Mucosa of stomach (tissue), 1 donor: ENCODE data around the gene SLCO2A1.

Source experiments
- H3K27me3 ChIP-seq: one replicate; pipeline ENCODE4 v1.7.0; 2013; ENCODE audit warnings: mild to moderate bottlenecking, low read length; ENCODE audit not compliant: control insufficient read depth, insufficient read depth
- H3K36me3 ChIP-seq: one replicate; pipeline ENCODE4 v1.7.0; 2013; ENCODE audit warnings: low read length; ENCODE audit not compliant: control insufficient read depth, insufficient read depth
- H3K4me1 ChIP-seq: one replicate; pipeline ENCODE4 v1.7.0; 2013; ENCODE audit warnings: mild to moderate bottlenecking, low read length; ENCODE audit not compliant: control insufficient read depth, insufficient read depth
- H3K4me3 ChIP-seq: one replicate; pipeline ENCODE4 v1.7.0; 2013; ENCODE audit warnings: low read length
- H3K9ac ChIP-seq: one replicate; pipeline ENCODE4 v1.7.0; 2013; ENCODE audit warnings: mild to moderate bottlenecking, low read length, moderate library complexity
- H3K9me3 ChIP-seq: one replicate; pipeline ENCODE4 v1.7.0; 2013; ENCODE audit warnings: mild to moderate bottlenecking, low read length, moderate library complexity; ENCODE audit not compliant: control insufficient read depth
- donor health status: Pancreatic carcinoma.

The SLCO2A1 gene

DNA sequence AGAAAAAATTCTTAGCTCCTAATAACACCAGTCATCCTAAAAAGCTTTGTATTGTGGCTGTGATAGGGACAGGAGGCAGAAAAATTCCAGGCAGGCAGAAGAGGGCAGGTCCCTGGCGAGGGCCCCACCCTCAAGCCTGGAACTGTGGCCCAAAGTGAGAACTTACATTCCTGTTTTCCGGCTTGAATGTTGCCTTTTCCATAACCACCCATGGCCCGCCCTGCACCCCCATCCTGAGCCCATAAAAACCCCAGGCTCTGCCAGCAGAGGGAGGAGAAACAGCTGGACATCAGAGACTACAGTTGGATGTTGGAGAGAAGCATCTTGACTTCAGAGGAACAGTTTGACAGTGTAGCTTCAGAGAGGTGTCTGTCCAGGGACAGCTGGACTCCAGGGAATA, 37.3 kb downstream of the SLCO2A1 start:
- Histone ChIP-seq H3K4me3 (no peak overlapping the region), H3K9ac (no peak overlapping the region), H3K27me3 (no peaks in the 10 kb centered on the region), H3K36me3 (no peaks in the 10 kb centered on the region), H3K9me3 (no peaks in the 10 kb centered on the region), H3K4me1 (peaks cover 30% of the 10 kb centered on the region)

DNA sequence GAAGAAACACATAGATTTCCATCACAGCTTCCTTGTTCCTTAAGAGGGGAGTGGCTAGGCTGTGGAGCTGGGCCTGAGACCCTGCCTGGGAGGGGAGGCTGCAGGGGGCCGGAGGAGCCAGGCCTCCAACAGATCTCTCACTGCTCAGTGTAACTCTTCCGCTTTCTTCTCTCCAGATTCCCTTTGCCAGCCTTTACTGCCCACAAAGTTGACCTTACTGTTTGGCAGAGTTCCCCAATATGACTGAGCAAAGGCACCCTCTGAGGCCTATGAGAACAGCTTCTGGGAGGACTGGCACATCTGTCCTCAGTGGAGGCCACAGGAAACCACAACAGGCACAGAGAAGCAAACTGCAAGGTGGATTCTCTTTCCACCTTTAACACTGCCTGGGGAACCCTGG, 38.1 kb downstream of the SLCO2A1 start:
- H3K4me1 ChIP-seq: peaks cover 32% of the 10 kb centered on the region
- H3K27me3 ChIP-seq: no peaks in the 10 kb centered on the region
- H3K9me3 ChIP-seq: no peaks in the 10 kb centered on the region
- no peak overlapping the region for H3K4me3 ChIP-seq
- H3K36me3 ChIP-seq: no peaks in the 10 kb centered on the region
- no peak overlapping the region for H3K9ac ChIP-seq

DNA sequence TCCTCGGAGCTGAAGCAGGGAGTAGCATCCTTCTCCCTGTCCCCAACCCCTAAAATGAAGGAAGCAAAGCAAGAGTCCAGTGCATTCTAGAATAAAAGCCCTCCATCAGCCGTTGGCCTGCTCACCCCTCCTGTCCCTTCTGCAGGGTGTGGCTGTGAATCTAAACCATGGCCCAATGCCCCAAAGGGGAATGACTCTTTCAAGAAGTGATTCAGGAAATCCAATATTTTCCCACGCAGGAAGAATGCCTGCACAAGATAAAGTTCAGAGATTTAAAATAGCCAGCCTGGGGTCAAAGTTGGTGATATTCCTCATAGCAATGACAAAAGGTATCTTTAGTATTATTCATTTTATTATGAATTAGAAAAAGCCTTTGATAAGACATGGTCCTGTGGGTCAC, 38.5 kb downstream of the SLCO2A1 start:
- no peaks in the 10 kb centered on the region for H3K27me3 ChIP-seq
- no peaks in the 10 kb centered on the region for H3K9me3 ChIP-seq
- no peak overlapping the region for H3K9ac ChIP-seq
- H3K36me3 ChIP-seq: no peaks in the 10 kb centered on the region
- no peak overlapping the region for H3K4me3 ChIP-seq
- peaks cover 36% of the 10 kb centered on the region for H3K4me1 ChIP-seq

DNA sequence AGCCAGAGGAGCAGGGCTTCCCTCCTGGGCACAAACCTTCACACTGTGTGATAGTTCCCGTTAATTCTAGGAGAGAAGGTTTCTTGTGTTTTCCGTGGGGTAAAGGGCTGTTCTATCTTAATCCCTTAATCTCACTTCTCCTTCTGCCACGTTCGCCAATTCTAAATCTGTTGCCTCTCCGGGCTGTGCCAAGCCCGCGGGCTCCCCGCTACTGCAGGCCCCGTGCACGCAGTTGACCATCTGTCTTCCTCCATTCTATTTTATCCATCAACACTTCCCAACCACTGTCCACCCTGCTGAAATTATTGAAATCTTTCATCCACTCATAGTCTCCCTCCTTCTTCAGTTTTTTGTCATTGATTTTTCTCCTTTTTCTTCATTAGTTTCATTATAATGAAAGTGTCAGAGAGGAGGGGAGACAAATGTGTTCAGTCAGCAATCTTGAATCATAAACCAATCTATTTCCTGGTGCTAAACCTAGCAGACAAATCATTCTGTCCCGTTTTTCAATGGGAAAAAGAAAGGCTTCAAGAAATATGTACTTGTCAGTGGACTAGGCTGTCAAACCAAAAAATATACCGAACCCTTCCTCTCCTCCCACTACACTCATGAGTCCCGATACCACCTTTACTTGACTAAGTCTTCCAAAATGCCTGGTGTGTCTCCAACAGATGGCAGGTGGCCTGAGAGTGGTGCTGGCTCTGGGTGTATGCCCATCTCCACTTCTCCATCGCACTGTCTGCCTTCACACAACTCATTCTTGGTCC, 39.6 kb downstream of the SLCO2A1 start:
- Histone ChIP-seq H3K9me3 (no peaks in the 10 kb centered on the region), H3K36me3 (no peaks in the 10 kb centered on the region), H3K4me3 (no peak overlapping the region), H3K9ac (no peak overlapping the region), H3K4me1 (peaks cover 37% of the 10 kb centered on the region), H3K27me3 (no peaks in the 10 kb centered on the region)

DNA sequence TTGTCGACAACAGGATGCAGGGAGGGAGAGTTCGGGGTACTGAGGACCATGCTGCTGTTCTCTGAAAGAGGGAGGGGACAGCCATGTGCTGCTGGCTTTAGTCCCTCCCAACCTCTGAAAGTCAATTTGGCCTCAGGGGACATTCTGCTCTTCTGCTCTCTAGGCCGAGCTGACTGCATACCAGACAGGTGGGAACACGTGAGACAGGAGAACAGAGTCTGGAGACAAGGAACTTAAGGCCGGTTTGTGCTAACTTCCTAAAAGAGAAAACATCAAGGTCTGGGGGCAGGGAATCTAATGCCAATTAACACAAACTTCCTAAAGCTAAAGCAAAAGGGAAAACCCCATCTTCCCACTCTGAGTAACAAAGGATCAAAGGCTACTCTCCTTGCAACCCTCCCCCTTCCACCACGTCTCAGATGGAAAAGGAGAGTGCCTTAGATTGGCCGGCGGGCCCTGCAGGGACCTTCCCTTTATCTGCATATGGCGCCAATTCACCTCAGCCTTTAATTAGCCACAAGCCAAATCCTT, 41.0 kb downstream of the SLCO2A1 start:
- no peak overlapping the region for H3K9ac ChIP-seq
- peaks cover 31% of the 10 kb centered on the region for H3K4me1 ChIP-seq

DNA sequence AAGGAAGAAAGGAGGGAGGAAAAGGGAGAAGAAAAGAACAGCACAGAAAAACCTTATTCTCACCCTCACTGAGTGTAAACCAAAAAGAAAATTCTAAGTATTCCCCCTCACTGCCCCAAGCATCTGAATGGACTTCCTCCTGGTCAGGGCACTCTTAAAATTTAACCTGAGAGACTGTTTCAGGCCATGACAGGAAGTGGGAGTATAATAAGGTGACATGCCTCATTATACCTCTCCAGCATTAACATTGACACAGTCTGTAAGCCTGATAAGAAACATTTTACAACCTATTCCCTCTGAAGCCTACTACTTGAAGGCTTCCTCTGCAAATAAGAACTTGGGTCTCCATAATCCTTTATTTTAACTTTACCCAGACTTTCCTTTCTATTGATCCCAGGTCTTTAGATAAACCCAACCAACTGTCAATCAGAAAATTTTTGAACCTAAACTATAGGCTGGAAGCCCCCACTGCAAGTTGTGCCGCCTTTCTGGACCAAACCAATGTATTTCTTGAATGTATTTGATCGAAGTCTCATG, 41.7 kb downstream of the SLCO2A1 start:
- Histone ChIP-seq H3K36me3 (no peaks in the 10 kb centered on the region), H3K4me1 (peaks cover 31% of the 10 kb centered on the region), H3K27me3 (no peaks in the 10 kb centered on the region), H3K4me3 (no peak overlapping the region), H3K9ac (no peak overlapping the region), H3K9me3 (no peaks in the 10 kb centered on the region)

More for the DNA sequence above, 41.0 kb downstream of the SLCO2A1 start:
- Histone ChIP-seq H3K36me3 (no peaks in the 10 kb centered on the region), H3K27me3 (no peaks in the 10 kb centered on the region), H3K4me3 (no peak overlapping the region), H3K9me3 (no peaks in the 10 kb centered on the region)

DNA sequence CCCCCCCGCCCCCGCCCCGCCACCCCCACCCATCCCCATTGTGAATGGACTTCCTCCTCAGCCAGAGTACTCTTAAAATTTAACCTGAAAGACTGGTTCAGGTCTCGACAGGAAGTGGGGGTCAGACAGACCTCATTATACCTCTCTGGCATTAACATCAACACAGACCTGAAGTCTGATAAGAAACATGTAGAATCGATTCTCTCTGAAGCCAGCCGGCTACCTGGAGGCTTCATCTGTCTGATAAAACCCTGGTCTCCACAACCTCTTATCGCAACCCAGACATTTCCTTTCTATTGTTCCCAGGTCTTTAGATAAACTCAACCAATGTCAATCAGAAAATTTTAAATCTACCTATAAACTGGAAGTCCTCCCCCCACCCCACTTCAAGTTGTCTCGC, 42.6 kb downstream of the SLCO2A1 start:
- Histone ChIP-seq H3K36me3 (no peaks in the 10 kb centered on the region), H3K4me1 (peaks cover 27% of the 10 kb centered on the region), H3K9me3 (no peaks in the 10 kb centered on the region), H3K4me3 (no peak overlapping the region), H3K9ac (no peak overlapping the region), H3K27me3 (no peaks in the 10 kb centered on the region)

DNA sequence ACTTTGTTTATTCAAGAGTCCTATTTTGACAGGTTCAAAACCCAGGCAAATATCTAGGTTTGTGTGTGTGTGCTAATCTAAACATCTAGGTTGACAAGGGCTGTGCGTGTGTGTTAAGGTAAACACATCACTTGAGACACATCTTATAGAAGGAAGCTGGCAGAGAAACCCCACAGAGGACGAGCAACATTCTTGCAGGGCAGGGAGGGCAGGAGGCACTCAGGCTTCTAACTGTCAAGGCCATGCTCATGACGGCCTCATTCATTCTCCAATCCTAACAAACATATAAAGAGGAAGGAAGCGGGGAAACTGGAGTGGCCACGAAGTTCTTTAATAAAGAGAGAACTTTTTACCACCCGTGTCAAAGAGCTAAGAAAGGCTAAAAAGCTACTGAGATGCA, 43.4 kb downstream of the SLCO2A1 start:
- Histone ChIP-seq H3K36me3 (no peaks in the 10 kb centered on the region), H3K4me1 (peaks cover 19% of the 10 kb centered on the region), H3K27me3 (no peaks in the 10 kb centered on the region), H3K9ac (no peak overlapping the region), H3K4me3 (no peak overlapping the region), H3K9me3 (no peaks in the 10 kb centered on the region)

DNA sequence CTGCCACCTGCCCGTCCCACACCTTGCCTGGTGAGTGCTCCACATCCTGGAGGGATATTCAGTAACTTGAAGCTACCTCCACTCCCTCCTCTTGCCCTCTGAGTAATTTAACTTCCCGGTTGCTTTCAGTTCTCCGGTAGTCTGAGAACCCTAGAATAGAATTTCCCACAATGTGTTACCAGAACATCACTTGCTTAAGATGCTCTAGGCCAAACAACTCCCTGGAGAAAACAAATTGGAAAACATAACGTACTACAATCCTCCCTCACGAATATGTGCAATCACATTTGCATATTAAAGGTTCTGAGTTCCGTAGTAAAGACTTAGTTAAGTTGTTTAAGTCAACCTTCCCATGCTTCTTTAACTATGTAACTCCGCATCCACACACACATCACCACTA, 44.8 kb downstream of the SLCO2A1 start:
- Histone ChIP-seq H3K9me3 (no peaks in the 10 kb centered on the region), H3K27me3 (no peaks in the 10 kb centered on the region), H3K4me1 (peaks cover 14% of the 10 kb centered on the region), H3K4me3 (no peak overlapping the region), H3K36me3 (no peaks in the 10 kb centered on the region), H3K9ac (no peak overlapping the region)

DNA sequence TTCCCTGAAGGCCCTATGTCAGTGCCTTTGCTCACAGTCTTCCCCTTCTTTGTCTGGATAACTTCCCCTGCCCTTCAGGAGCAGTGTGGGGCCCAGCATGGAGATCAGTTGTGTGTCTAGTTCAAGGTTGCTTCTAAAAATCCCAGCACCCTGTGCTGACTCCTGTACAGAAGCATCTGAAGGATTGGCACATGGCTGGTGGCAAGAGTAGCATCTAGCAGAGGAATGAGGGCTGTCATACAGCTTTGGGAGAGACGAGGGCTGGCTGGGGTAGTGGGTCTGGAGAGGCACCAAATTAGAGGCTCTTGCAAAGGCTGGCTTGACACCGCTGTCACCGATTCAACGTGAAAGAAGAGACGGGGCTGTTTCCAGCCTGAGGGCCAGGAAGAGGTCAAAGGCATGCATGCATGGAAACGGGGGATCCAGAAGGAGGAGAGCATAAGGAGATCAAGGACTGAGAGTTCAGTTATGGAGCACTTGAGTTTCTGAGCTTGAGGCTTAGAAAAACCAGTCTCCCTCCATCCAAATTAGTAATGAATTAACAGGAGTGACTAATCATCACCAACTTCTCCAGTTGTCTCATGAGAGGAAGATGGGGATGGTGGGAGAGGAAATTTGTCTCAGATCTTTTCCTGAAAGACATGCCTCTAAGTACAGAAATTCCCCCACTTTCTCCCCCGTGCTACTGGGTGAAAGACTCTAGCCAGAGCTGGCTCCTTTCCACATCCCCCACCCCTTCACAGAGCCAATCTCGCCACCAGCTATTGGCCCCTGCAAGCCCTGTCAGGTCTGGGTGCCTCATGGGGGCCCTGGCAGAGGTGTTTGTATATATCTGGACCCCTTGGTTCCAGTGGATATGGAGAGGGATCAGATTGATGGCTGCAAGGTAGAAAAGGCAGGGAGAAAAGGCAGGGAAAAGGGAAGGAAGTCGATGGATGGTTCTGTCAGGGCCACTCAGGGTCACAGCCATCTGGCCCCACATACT, 45.9 kb downstream of the SLCO2A1 start:
- Histone ChIP-seq H3K9me3 (no peaks in the 10 kb centered on the region), H3K4me1 (peaks cover 14% of the 10 kb centered on the region), H3K27me3 (no peaks in the 10 kb centered on the region), H3K9ac (no peak overlapping the region), H3K36me3 (no peaks in the 10 kb centered on the region), H3K4me3 (no peak overlapping the region)

DNA sequence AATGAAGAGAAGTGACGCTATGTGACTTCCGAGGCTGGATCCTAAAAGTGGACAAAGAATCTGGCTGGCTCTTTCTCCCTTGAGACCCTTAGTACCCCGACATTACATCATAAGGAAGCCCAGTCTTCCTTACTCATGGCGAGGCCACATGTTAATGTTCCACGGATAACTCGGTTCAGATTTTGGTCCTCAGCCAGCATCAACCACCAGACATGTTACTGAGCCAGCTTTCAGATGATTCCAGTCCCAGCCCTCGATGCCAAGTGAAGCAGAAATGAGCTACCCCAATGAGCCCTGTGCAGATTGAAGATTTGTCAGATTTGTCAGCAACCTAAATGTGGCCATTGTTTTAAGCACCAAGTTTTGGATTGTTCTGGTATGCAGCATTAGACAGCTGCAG, 46.6 kb downstream of the SLCO2A1 start:
- H3K9me3 ChIP-seq: no peaks in the 10 kb centered on the region
- no peak overlapping the region for H3K9ac ChIP-seq
- H3K4me1 ChIP-seq: peaks cover 7% of the 10 kb centered on the region
- H3K4me3 ChIP-seq: no peak overlapping the region
- H3K27me3 ChIP-seq: no peaks in the 10 kb centered on the region
- no peaks in the 10 kb centered on the region for H3K36me3 ChIP-seq

DNA sequence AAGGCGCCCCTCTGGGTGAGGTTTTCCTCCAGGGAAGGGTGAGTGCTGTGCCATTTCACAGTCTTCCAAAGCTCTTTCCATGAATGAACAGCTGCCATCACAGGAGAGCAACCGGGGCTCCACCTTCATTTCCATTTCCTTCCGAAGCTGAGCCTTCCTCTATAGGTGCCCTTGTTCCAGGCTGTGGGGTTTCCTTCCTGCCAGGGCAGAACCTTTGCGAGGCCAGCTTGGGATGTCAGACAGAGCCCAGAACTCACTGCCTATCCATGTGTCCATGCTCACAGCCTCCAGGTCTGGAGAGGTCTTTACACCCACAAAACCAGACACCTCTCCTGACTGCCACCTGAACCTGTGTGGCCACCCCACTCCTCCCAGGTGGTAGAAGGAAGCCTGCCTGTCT, 49.2 kb downstream of the SLCO2A1 start:
- no peak overlapping the region for H3K9ac ChIP-seq
- no peak overlapping the region for H3K4me3 ChIP-seq
- H3K9me3 ChIP-seq: no peaks in the 10 kb centered on the region

More for the DNA sequence above, 49.2 kb downstream of the SLCO2A1 start:
- no peaks in the 10 kb centered on the region for H3K27me3 ChIP-seq
- H3K4me1 ChIP-seq: no peaks in the 10 kb centered on the region
- H3K36me3 ChIP-seq: no peaks in the 10 kb centered on the region
